ENCODE results near the gene FIGNL1. TPM values are rescaled to one million over a fixed set of nuclear protein-coding genes. Genes with fewer than 3 reads are reported as not detected.

FIGNL1 gene
- total and polyA plus RNA-seq, 9 donors = 13.3 to 19.8 (median 15.2) TPM

- peaks cover 24% of the 10 kb centered on the region for H3K27me3 ChIP-seq (ENCODE audit: control insufficient read depth, insufficient read depth, low read length)
- H3K9me3 ChIP-seq (replicated peaks; ENCODE audit: control insufficient read depth, low read depth, low read length) = no peaks in the 10 kb centered on the region
- H3K36me3 ChIP-seq (ENCODE audit: control insufficient read depth, insufficient read depth, low read length) = no peaks in the 10 kb centered on the region
- no peak overlapping the region for H3K4me3 ChIP-seq (ENCODE audit: low read length)
- H3K27ac ChIP-seq (ENCODE audit: low read length) = no peak overlapping the region
- 29% methylated on average over 17 of the region's 21 CpGs for WGBS (ENCODE audit: insufficient coverage)
- no peak for DNase-seq
- no peaks in the 10 kb centered on the region for H3K4me1 ChIP-seq (ENCODE audit: control insufficient read depth, insufficient read depth, low read length)
Observed at GRCh38 chr7:50399635-50400034, 50.5 kb downstream of the FIGNL1 start.

- peaks cover 24% of the 10 kb centered on the region for H3K27me3 ChIP-seq (ENCODE audit: control insufficient read depth, insufficient read depth, low read length)
- no peak overlapping the region for H3K27ac ChIP-seq (ENCODE audit: low read length)
- no peak for DNase-seq
- H3K4me3 ChIP-seq (ENCODE audit: low read length) = no peak overlapping the region
- no CpG with 5 or more reads among the region's 1 CpG for WGBS (ENCODE audit: insufficient coverage)
- no peaks in the 10 kb centered on the region for H3K36me3 ChIP-seq (ENCODE audit: control insufficient read depth, insufficient read depth, low read length)
- H3K9me3 ChIP-seq (replicated peaks; ENCODE audit: control insufficient read depth, low read depth, low read length) = no peaks in the 10 kb centered on the region
- H3K4me1 ChIP-seq (ENCODE audit: control insufficient read depth, insufficient read depth, low read length) = no peaks in the 10 kb centered on the region
Observed at GRCh38 chr7:50399206-50399605, 50.9 kb downstream of the FIGNL1 start.

- DNase-seq = no peak
- Histone ChIP-seq H3K9me3 (replicated peaks; ENCODE audit: control insufficient read depth, low read depth, low read length) (no peaks in the 10 kb centered on the region), H3K4me1 (ENCODE audit: control insufficient read depth, insufficient read depth, low read length) (no peaks in the 10 kb centered on the region), H3K27ac (ENCODE audit: low read length) (no peak overlapping the region), H3K36me3 (ENCODE audit: control insufficient read depth, insufficient read depth, low read length) (no peaks in the 10 kb centered on the region), H3K27me3 (ENCODE audit: control insufficient read depth, insufficient read depth, low read length) (peaks cover 24% of the 10 kb centered on the region), H3K4me3 (ENCODE audit: low read length) (no peak overlapping the region)
- WGBS (ENCODE audit: insufficient coverage) = 89% methylated on average over 1 of the region's 1 CpG
Observed at GRCh38 chr7:50397971-50398324, 52.2 kb downstream of the FIGNL1 start.

GRCh38 chr7:50397320-50397970, 52.7 kb downstream of the FIGNL1 start:
- Histone ChIP-seq H3K27ac (ENCODE audit: low read length) (no peak overlapping the region), H3K36me3 (ENCODE audit: control insufficient read depth, insufficient read depth, low read length) (no peaks in the 10 kb centered on the region), H3K9me3 (replicated peaks; ENCODE audit: control insufficient read depth, low read depth, low read length) (no peaks in the 10 kb centered on the region), H3K27me3 (ENCODE audit: control insufficient read depth, insufficient read depth, low read length) (peaks cover 24% of the 10 kb centered on the region), H3K4me3 (ENCODE audit: low read length) (no peak overlapping the region), H3K4me1 (ENCODE audit: control insufficient read depth, insufficient read depth, low read length) (no peaks in the 10 kb centered on the region)
- WGBS (ENCODE audit: insufficient coverage) = no CpG with 5 or more reads among the region's 2 CpGs
- DNase-seq = no peak

GRCh38 chr7:50396856-50397255, 53.3 kb downstream of the FIGNL1 start:
- H3K4me1 ChIP-seq (ENCODE audit: control insufficient read depth, insufficient read depth, low read length) = no peaks in the 10 kb centered on the region
- H3K9me3 ChIP-seq (replicated peaks; ENCODE audit: control insufficient read depth, low read depth, low read length) = no peaks in the 10 kb centered on the region
- no peak overlapping the region for H3K4me3 ChIP-seq (ENCODE audit: low read length)
- H3K27ac ChIP-seq (ENCODE audit: low read length) = no peak overlapping the region
- no peak for DNase-seq
- WGBS (ENCODE audit: insufficient coverage) = 80% methylated on average over 1 of the region's 2 CpGs
- no peaks in the 10 kb centered on the region for H3K36me3 ChIP-seq (ENCODE audit: control insufficient read depth, insufficient read depth, low read length)
- H3K27me3 ChIP-seq (ENCODE audit: control insufficient read depth, insufficient read depth, low read length) = peaks cover 21% of the 10 kb centered on the region

DNA sequence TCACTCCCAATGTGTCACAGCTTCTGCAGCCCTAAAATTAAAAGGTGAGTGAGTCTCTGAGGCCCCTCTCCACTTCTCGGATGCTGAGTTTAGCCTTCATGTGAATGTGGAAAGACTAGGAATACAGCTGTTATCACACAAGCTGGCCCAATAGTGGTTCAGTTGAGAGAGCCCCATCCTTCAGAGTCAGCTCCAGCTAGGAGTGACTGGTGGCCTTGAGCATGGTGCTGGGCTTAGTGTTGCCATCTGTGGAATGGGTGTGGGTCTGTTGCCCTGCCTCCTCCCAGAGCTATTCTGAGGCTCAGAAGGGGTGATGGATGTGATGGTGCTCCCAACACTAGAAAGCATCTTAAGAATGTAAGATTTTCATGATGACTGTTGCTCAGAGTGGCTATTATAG, 55.8 kb downstream of the FIGNL1 start:
- Histone ChIP-seq H3K27ac (ENCODE audit: low read length) (no peak overlapping the region), H3K4me3 (ENCODE audit: low read length) (no peak overlapping the region), H3K27me3 (ENCODE audit: control insufficient read depth, insufficient read depth, low read length) (peaks cover 4% of the 10 kb centered on the region), H3K9me3 (replicated peaks; ENCODE audit: control insufficient read depth, low read depth, low read length) (no peaks in the 10 kb centered on the region), H3K4me1 (ENCODE audit: control insufficient read depth, insufficient read depth, low read length) (no peaks in the 10 kb centered on the region), H3K36me3 (ENCODE audit: control insufficient read depth, insufficient read depth, low read length) (no peaks in the 10 kb centered on the region)
- WGBS (ENCODE audit: insufficient coverage) = 60% methylated on average over 1 of the region's 1 CpG
- DNase-seq = no peak

Other genes starting within 250 kb of the FIGNL1 start
- gene IKZF1, start 145.6 kb downstream of the FIGNL1 start, total RNA-seq = 1.6 TPM
- 1 to 10 TPM; 1.1 to 2.1 (median 1.5) TPM for gene IKZF1, start 145.6 kb downstream of the FIGNL1 start, polyA plus RNA-seq (ENCODE audit: insufficient read depth in 1 of 8, insufficient read length in 8 of 8, low replicate concordance in 1 of 8)
- gene DDC, start 115.1 kb upstream of the FIGNL1 start, total RNA-seq = 0.09 TPM
- gene DDC, start 115.1 kb upstream of the FIGNL1 start, polyA plus RNA-seq (ENCODE audit: insufficient read depth in 1 of 8, insufficient read length in 8 of 8, low replicate concordance in 1 of 8) = 10 to 100 TPM in 1 of 8 donors, 1 to 10 TPM in 1, under 1 TPM in 4, not detected in 2; 0.24 to 13.2 (median 0.27) TPM

Measured in muscle of leg (tissue), 11 donors.